Measurements from ENCODE around the gene KLHL25. TPM values are rescaled to one million over a fixed set of nuclear protein-coding genes. Genes with fewer than 3 reads are reported as not detected.
A peak's percentile ranks its signal among the peaks of the same experiment; 100 is the strongest.

The KLHL25 gene
- total and polyA plus RNA-seq, 2 of the 8 experiments (the other 6 are each of a cell fraction or from before 2014, with no cell fraction given), result 16.5 to 22.0 TPM

DNA sequence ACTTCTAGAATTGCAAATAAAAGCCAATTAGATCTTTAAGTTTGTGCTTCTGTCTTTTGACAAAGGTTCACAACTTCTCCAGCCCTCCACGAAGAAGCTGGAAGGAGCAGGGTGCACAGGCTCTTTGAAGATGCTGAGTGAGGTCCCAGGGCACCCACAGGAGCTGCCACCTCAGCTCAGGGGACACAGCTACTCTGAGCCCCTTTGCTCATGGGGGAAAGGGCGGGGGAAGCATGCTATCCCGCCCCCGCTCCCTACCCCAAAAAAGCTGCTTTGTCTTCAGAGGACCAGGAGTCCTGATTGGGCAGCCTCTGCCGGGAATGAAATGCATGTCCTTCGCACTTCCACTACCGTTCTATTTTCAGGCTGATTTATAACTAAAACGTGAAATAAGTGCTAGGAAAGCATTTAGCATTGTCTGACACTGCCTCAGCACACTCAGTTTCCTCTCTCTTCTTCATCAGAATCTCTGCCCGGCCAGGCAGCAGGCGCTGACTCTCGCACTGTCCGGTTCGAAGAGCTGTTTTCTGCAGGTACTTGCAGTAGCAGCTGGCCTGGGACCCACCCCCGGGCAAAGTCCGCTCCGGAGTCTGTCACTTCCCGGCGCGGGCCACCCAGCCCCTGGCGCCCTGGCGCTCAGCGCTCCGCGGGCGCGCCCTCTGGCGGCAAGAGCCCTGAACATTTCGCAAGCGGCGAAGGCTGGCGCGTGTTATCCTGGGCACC lies 45.5 kb upstream of the KLHL25 start:
- H3K9me3 ChIP-seq (ENCODE audit: insufficient read depth in 2 of 2, low read depth in 1 of 2, low read length in 1 of 2), result no peaks in the 10 kb centered on the region
- H3K9ac ChIP-seq (replicated peaks in 1 of 4; ENCODE audit: extremely low read depth in 1 of 4, low read depth in 3 of 4, low read length in 3 of 4), result no peak overlapping the region
- DNase-seq (ENCODE audit: low read depth in 1 of 2, low spot score in 2 of 2), result peak; percentile 73 to 95
- H3K4ac ChIP-seq (replicated peaks; ENCODE audit: insufficient read length, low read depth, low read length), result no peak overlapping the region
- H4K91ac ChIP-seq (replicated peaks; ENCODE audit: insufficient read length, low read length), result no peak overlapping the region
- H3K4me1 ChIP-seq (replicated peaks in 1 of 4; ENCODE audit: control insufficient read depth in 3 of 4, insufficient read depth in 4 of 4, low read length in 3 of 4), result peaks cover 0 to 4% (median 1%) of the 10 kb centered on the region in 4 experiments; a peak in 2 of 7 replicates
- 13% methylated on average over 32 of the region's 32 CpGs; no CpG with 5 or more reads in 1 of the 2 experiments for WGBS, 2 experiments (ENCODE audit: extremely low coverage in 1 of 2, insufficient coverage in 1 of 2, insufficient read length in 1 of 2, insufficient replicate concordance in 2 of 2, low coverage in 1 of 2, low lambda C conversion rate in 2 of 2, missing lambda C conversion rate in 1 of 2)
- H3K4me3 ChIP-seq (ENCODE audit: extremely low read depth in 1 of 4, insufficient read depth in 2 of 4, low read depth in 3 of 4, low read length in 4 of 4), result peak overlapping the region in 3 of 4 experiments; percentile 14 to 51 (median 30); a peak in 5 of 8 replicates
- no peaks in the 10 kb centered on the region for H3K79me2 ChIP-seq (ENCODE audit: control insufficient read depth in 1 of 2, insufficient read depth in 2 of 2, low read length in 2 of 2)
- H2BK15ac ChIP-seq (ENCODE audit: low read length), result no peak overlapping the region
- no peak overlapping the region for H3K27ac ChIP-seq (ENCODE audit: low read depth, low read length)
- H3K56ac ChIP-seq (replicated peaks; ENCODE audit: insufficient read length, low read depth, low read length), result no peak overlapping the region
- no peaks in the 10 kb centered on the region for H4K20me1 ChIP-seq (replicated peaks in 1 of 2; ENCODE audit: control insufficient read depth in 1 of 2, insufficient read depth in 2 of 2, low read length in 2 of 2)
- H4K8ac ChIP-seq (ENCODE audit: extremely low read depth, insufficient read depth, low read length), result no peak overlapping the region
- no peak overlapping the region for H2BK12ac ChIP-seq (ENCODE audit: low read depth, low read length)
- no peak overlapping the region for H4K5ac ChIP-seq (ENCODE audit: insufficient read length, low read depth, low read length)
- H3K4me2 ChIP-seq (ENCODE audit: insufficient read depth in 1 of 2, low read depth in 2 of 2, low read length in 2 of 2), result peak overlapping the region; percentile 39 to 60
- no peak overlapping the region for H3K18ac ChIP-seq (ENCODE audit: extremely low read depth, low read length)
- H3K23me2 ChIP-seq (ENCODE audit: low read depth, low read length), result 0 out of 2 replicates have a peak, but pooled peaks cover 2% of the 10 kb centered on the region
- no peak overlapping the region for H2BK20ac ChIP-seq (ENCODE audit: low read length)
- FAIRE-seq, result peak; percentile 13
- ChIA-PET CTCF (ENCODE audit: partially characterized antibody) (interaction anchor here (0.7 to 3.3 kb wide), 30 partner anchors 8 to 1061 kb away, joined by 3 to 25 read pairs (median 4); no protein-coding TSS in a partner anchor), POLR2A (ENCODE audit: partially characterized antibody) (no interaction called here)
- no peak overlapping the region for H3K14ac ChIP-seq (ENCODE audit: insufficient read length)
- no peaks in the 10 kb centered on the region; a peak in 1 of 8 replicates for H3K36me3 ChIP-seq (ENCODE audit: control insufficient read depth in 2 of 4, insufficient read depth in 4 of 4, low read length in 3 of 4)
- H3K27me3 ChIP-seq (replicated peaks in 1 of 4; ENCODE audit: control insufficient read depth in 3 of 4, extremely low read depth in 1 of 4, insufficient read depth in 3 of 4, low read length in 3 of 4), result peaks cover 0 to 8% (median 3%) of the 10 kb centered on the region in 4 experiments; a peak in 3 of 7 replicates
- no peak overlapping the region for H3K23ac ChIP-seq (ENCODE audit: insufficient read length)
- no peaks in the 10 kb centered on the region for H3K79me1 ChIP-seq (ENCODE audit: low read depth, low read length)
- no peak overlapping the region for H2BK5ac ChIP-seq (ENCODE audit: low read depth, low read length)
- no peak overlapping the region for H2BK120ac ChIP-seq (replicated peaks; ENCODE audit: low read depth, low read length)
- no peak overlapping the region for H2AK5ac ChIP-seq (ENCODE audit: low read depth, low read length)
- H2AFZ ChIP-seq (ENCODE audit: low read length), result peak overlapping the region; percentile 74; the same call in 1 of the 2 replicates
- TF ChIP-seq TCF12 (IDR thresholded peaks at IDR 0.05; ENCODE audit: low read depth, low read length) (0 out of 2 replicates have a peak, but pooled peaks have one; percentile 29), RAD21 (IDR thresholded peaks at IDR 0.05 in 1 of 2, conservative IDR thresholded peaks at IDR 0.05 in 1 of 2; ENCODE audit: low read depth in 2 of 2, low read length in 2 of 2) (peak; percentile 70 to 79), SIN3A (conservative IDR thresholded peaks at IDR 0.05 in 1 of 2, IDR thresholded peaks at IDR 0.05 in 1 of 2; ENCODE audit: low read depth in 1 of 2, low read length in 2 of 2) (peak; percentile 34 to 91; a peak in 2 of 4 replicates), CREB1 (IDR thresholded peaks at IDR 0.05) (peak; percentile 62), SIRT6 (IDR thresholded peaks at IDR 0.05; ENCODE audit: low read length) (no peak), ASH2L (IDR thresholded peaks at IDR 0.05; ENCODE audit: low read length) (peak; percentile 70), EP300 (IDR thresholded peaks at IDR 0.05; ENCODE audit: borderline replicate concordance in 1 of 2, low read depth in 2 of 2, low read length in 2 of 2) (0 out of 3 replicates have a peak, but pooled peaks of 1 of the 2 experiments have one; percentile 9), MAFK (IDR thresholded peaks at IDR 0.05; ENCODE audit: low read depth, low read length) (no peak)
